GM12873 (cell line): ENCODE results near the gene WIPF2.

Experiments
- CTCF ChIP-seq: IDR thresholded peaks from 2 replicates; pipeline ENCODE4 v1.5.1; 2012; ENCODE audit warnings: low read depth, mild to moderate bottlenecking, moderate library complexity, low read length, control low read depth; ENCODE audit not compliant: insufficient read depth; ENCODE audit errors: missing control alignments

WIPF2 gene

DNA sequence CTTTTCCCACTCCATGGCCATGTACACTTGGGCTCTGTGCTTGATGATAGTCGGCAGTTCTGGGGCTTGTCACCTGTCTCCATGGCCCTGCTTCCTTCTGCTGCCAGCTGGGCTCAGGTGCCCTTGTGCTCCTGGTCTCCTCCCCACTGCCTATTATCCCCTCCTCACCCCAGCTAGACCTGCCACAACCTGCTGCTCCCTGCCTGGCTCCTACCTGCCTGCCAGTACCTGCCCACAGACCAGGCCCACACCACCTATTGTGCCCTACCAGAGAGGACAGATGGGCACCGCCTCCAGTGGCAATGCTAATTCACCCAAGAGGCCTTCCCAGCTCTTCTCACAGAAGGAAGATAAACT is 42.4 kb upstream of the WIPF2 start:
- no peak for TF ChIP-seq CTCF

DNA sequence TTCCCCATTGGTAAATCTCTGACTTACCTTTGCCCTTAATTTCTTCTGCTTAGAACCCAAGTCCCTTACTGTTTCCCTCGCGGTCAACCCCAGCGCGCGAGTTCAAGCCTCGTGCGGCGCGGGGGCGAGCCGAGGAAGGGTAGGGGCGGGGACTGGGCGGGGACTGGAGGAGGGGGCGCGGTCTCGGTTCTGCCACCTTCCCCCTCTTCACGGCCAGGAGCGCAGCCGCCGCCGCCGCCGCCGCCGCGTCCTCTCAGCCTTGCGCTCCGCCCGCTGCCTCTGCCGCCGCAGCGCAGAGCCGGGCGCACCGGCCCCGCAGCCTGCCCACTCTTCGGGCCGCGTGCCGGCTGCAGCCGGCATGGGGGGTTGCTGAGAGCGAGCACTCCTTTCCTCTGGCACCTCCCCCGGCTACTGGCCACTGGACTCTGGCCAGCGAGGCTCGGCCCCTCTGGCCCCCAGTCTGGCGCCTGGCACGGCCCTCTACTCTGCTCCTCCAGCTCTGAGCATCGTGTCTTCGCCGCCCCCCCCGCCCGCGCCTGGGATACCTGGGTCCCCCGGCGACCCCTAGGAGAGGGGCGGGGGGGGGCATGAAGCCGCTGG is 41.7 kb upstream of the WIPF2 start, which contains the start of gene RAPGEFL1:
RAPGEFL1 (plus strand) TSS at position 196 of the 600 bp plus-strand sequence; CDS start at position 588, 392 bp downstream.
- TF ChIP-seq CTCF = no peak

- TF ChIP-seq CTCF = no peak
Measured at GRCh38 chr17:40178021-40178601, 41.0 kb upstream of the WIPF2 start.

DNA sequence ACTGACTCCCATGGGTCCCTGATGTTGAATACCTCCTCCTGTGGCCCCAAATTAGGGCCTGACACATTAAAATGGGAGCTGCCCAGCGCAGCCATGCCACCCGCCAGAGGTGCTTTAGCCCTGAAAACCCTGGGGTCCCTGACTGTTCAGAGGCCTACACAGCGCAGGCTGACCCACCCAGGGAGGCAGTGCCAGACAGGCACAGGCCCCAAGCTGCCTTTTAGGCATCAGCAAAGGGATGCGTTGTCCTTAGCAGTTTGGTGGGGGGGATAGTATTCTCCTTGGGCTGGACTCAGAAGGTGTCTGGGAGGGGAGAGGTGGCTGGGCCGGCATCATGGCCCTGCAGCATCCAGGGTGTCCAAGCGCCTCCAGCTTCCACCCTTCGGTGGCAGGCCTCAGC is 40.4 kb upstream of the WIPF2 start:
- TF ChIP-seq CTCF = no peak

GRCh38 chr17:40179923-40180659 is 39.0 kb upstream of the WIPF2 start:
- TF ChIP-seq CTCF = no peak

- TF ChIP-seq CTCF = no peak
Measured at GRCh38 chr17:40180694-40181093, 38.4 kb upstream of the WIPF2 start.

DNA sequence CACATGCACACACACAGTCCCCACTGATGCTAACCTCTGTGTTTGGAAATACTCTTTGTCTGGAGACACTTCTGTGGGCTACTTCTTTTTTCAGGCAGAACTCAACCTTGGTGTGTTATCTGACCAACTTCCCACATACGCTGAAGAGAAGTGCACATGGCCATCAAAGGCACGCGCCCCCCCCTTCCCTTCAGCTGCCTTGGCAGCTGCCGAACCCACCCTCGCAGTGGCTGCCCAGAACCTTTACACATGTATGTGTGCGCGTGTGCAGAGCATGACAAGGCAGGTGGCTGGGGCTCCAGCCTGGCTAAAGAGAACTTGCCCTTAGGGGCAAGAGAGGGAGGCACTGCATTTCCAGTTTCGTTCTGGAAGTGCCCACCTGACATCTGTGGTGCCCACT is 37.9 kb upstream of the WIPF2 start:
- no peak for TF ChIP-seq CTCF
